HuH-7 (cell line): ENCODE data around the gene CAMTA1.

Experiments
- DNase-seq: peaks from one replicate; pipeline ENCODE4 v3.0.0; 2011; ENCODE audit warnings: low spot score

The CAMTA1 gene

GRCh38 chr1:6979003-6979613, 193.9 kb downstream of the CAMTA1 start:
- DNase-seq, result no peak

GRCh38 chr1:6981595-6981994, 196.3 kb downstream of the CAMTA1 start:
- DNase-seq, result no peak

- DNase-seq, result no peak
Observed at GRCh38 chr1:6982443-6982842, 197.2 kb downstream of the CAMTA1 start.

- DNase-seq, result no peak
Observed at GRCh38 chr1:6982860-6983259, 197.6 kb downstream of the CAMTA1 start.

- DNase-seq, result no peak
Observed at GRCh38 chr1:6984536-6984935, 199.3 kb downstream of the CAMTA1 start.

DNA sequence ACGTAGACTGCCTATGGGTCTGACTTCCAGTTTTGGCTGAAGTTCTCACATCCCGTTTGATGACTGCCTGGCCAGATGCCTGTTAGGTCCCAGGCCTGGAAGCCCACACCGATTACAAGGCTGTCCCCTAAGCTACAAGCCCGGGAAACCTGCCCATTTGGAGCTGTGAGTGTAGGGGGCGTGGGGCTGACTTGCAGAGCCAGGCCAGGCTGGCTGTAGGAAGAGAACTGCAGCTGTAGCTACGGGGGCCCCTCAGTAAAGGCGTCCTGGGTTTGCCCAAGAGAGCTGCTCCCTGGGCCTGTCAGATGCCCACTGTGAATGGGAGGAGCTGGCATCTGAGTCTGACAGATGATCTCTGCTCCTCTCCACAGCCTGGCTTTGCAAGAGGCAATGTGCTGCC, 199.7 kb downstream of the CAMTA1 start:
- no peak for DNase-seq

- DNase-seq, result no peak
Observed at GRCh38 chr1:6985549-6986276, 200.5 kb downstream of the CAMTA1 start.

DNA sequence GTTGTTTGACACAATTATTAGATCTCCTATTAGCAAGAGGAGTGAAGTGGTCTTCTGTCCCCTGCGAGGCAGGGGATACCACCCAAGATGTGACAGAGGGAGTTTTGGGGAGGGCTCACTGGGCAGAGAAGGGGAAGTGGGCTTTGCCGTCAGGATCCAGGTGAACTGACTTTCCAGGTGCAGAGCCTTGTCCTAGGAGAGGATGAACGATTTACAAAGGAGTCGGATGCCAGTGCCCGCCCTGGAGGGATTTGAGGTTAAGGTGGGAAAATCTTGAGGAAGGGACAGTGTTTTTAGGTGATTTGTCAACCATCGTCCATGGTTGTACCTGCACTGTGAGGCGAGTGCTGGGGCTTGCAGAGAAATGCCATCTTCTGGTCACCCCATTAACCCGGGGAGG, 201.0 kb downstream of the CAMTA1 start:
- DNase-seq, result no peak

- no peak for DNase-seq
Observed at GRCh38 chr1:6987940-6988339, 202.7 kb downstream of the CAMTA1 start.

GRCh38 chr1:6988796-6989195, 203.5 kb downstream of the CAMTA1 start:
- DNase-seq, result no peak

GRCh38 chr1:6989212-6990159, 204.2 kb downstream of the CAMTA1 start:
- no peak for DNase-seq

- DNase-seq, result no peak
Observed at GRCh38 chr1:6991266-6991665, 206.0 kb downstream of the CAMTA1 start.

- no peak for DNase-seq
Observed at GRCh38 chr1:6995789-6996188, 210.5 kb downstream of the CAMTA1 start.

- DNase-seq, result no peak
Observed at GRCh38 chr1:6996371-6996770, 211.1 kb downstream of the CAMTA1 start.

DNA sequence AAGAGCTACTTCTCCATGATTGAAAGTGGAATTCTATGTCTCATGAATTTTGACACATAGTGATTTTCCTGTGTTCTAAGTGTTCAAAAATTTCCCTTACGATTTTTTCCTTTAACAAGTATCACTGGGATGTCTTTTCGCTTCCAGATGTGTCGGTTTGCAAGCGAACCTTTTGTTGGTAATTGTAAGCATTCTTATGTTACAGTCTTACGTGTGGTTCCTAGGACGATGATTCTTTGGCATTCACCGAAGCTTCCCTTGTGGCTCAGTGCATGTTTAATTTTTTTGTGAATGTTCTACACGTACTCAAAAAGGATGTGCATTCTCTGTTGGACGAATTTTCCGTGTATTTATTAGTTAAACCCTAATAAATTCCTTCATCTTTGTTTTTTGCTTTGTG, 211.6 kb downstream of the CAMTA1 start:
- no peak for DNase-seq

DNA sequence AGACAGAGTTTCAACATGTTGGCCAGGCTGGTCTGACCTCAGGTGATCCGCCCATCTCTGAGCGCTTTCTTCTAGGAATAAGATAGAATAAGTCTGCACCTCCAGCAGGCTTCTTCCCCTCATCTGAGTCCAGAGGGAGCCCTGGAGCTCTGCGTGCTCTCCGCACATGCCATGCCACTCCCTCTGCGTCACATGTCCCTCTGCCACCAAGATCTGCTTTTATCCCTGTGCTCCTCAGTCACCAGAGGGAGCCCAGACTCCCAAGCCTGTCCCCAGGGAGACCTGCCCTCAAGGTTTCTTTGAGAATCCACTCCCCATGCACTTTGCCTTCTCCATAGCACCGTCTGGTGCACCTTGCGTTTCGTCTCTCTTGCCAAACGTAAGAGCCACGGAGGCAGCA, 213.0 kb downstream of the CAMTA1 start:
- no peak for DNase-seq

GRCh38 chr1:6999826-7000225, 214.6 kb downstream of the CAMTA1 start:
- no peak for DNase-seq

- no peak for DNase-seq
Observed at GRCh38 chr1:7000720-7001119, 215.5 kb downstream of the CAMTA1 start.

DNA sequence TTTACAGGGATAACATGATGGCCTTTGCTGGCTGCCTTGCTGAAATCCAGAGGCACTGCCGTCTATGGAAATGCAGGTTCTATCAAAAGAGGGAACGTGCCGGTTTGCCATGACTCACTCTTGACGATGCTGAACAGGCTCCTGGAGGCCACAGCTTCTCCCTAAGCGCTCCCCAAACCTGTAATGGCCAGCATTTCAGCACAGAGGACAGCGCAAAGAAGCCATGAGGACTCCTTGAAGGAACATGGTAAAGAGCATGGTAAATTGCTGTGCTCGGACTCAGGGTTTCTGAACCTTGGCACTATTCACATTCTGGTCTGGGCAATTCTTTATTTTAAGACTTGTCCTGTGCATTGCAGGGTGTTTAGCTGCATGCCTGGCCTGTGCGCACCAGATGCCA, 217.5 kb downstream of the CAMTA1 start:
- DNase-seq, result no peak

- DNase-seq, result no peak
Observed at GRCh38 chr1:7003676-7004075, 218.4 kb downstream of the CAMTA1 start.

GRCh38 chr1:7004181-7004580, 218.9 kb downstream of the CAMTA1 start:
- no peak for DNase-seq

- DNase-seq, result no peak
Observed at GRCh38 chr1:7005762-7006161, 220.5 kb downstream of the CAMTA1 start.
